Activated CD8-positive, alpha-beta memory T cell treated with anti-CD3 and anti-CD28 coated beads for 36 hours (primary cell): Measurements from ENCODE around the gene FAM78A. TPM values are rescaled to one million over a fixed set of nuclear protein-coding genes. Genes with fewer than 3 reads are reported as not detected.
"Not testable (repeated sequence)": the region's sequence is repeated elsewhere in the genome, so short reads cannot be mapped to it uniquely, and the experiment has no call there.

Source experiments
- CTCF ChIA-PET: fragments of 350-600 bp; sonication (Branson Sonifier 250); formaldehyde crosslinking; loops from one replicate; lab custom pipeline; 2021; ENCODE audit warnings: antibody characterized with exemption; lab: Charles Lee
- POLR2A ChIA-PET: fragments of 350-600 bp; sonication (Branson Sonifier 250); formaldehyde crosslinking; loops from one replicate; lab custom pipeline; 2021; ENCODE audit warnings: antibody characterized with exemption; lab: Charles Lee
- total RNA-seq, 2 experiments: library from RNA; stranded (reverse); gene quantifications; one replicate each; pipeline ENCODE4 v1.2.3, GENCODE V29; 2021

FAM78A gene
- total RNA-seq, 2 experiments from 2014 or later: 46.4 to 48.4 TPM

DNA sequence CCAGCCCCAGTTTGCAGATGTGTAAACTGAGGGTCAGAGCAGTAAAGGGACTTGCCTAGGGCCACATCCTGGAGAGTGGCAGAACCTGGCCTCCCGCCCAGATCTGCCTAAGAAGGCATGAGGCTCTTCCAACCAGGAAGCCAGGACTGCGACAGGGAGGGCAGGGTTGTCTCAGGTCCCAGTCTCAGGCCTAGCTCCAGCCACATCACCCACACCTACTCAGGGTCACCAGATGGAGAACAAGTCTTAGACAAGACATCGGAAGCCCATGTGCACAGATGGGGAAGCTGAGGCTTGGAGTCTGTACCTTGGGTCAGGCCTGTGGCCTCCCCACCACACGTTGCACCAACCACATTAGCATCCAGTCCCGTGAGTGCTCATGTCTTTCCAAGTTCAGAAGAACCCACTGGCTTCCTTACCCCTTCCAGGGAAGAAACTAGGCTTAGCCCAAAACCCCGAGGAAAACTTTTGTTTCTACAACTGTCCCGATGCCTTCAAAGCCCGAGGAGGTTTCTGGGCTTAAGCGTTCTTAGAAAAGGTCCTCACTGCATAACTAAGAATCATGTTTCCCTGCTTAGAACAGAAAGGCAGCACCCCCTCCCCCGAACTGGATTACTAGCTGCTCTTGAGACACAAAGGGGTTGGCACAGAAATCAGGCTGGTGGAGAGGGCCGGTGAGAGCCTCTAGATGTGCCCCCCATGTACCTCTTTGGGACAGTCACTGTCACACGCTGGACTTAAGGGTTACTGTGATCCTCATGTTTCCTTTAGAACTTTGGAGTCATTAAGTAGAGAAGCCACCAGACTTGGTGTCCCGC, 2.2 kb downstream of the FAM78A start:
- CTCF ChIA-PET: interaction anchor here (0.8 to 9.8 kb wide), 5 partner anchors 14 to 63 kb away, joined by 3 to 84 read pairs (median 3); no protein-coding TSS in a partner anchor
- POLR2A ChIA-PET: interaction anchor here (0.7 to 5.2 kb wide), 8 partner anchors 8 to 456 kb away, joined by 3 to 62 read pairs (median 4); partner anchors contain the start of gene NUP214

DNA sequence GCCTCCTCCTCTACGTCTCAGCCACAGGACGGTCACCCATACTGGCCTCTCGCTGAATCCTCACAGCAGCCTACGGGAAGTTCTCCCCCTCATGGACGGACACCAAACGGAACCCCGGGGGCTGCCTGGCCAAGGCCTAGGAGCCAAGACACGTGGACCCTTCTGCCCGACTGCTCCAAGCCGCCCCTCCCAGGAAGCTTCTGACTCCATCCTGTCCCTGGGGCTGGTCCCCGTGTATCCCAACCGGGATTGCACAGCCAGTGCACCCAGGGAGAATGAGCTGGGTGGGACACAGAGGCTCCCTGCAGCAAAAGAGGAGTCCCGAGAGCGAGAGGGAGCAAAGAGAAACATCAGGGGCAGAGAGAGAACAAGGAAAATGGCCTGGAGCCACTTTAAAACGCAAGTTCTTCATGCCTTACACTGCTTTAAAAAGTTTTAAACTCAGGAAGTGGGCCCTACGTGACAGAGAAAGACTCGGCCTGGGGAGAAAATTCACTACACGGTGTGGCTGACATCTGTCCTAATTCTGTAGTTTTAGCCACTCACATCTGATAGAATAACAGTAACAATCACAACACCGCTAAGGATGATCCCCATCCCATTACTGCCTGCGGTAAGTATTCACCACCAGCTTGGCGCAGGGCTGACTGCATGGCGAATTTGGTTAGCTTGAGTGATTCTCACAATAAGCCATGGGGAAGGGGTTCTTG, 3.0 kb downstream of the FAM78A start:
- ChIA-PET CTCF (interaction anchor here (1.0 to 9.8 kb wide), 2 partner anchors 19 to 63 kb away, joined by 3 to 84 read pairs; no protein-coding TSS in a partner anchor), POLR2A (interaction anchor here (0.7 to 5.2 kb wide), 6 partner anchors 14 to 457 kb away, joined by 3 to 62 read pairs (median 3); partner anchors contain the start of gene NUP214)

DNA sequence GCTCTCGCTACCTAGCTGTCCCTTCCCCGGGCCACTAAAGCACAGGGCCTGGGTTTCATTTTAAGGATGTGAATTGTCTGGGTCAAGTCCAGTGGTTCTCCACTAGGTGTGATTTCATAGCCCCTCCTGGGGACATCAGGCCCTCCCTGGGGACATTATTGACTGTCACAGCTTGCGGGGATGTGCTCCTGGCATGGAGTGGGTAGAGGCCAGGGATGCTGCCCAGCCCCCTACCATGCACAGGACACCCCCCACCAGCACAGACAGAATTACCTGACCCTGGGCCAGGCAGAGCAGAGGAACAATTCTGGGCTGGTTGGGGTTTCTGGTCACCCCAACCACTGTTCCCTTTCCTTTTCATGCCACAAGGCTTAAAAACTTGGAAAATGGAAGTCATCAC, 4.1 kb downstream of the FAM78A start:
- POLR2A ChIA-PET: interaction anchor here (0.8 to 5.2 kb wide), 5 partner anchors 11 to 20 kb away, joined by 3 to 62 read pairs (median 11); no protein-coding TSS in a partner anchor
- CTCF ChIA-PET: interaction anchor here (0.7 to 9.8 kb wide), 2 partner anchors 16 to 17 kb away, joined by 3 to 84 read pairs; no protein-coding TSS in a partner anchor

DNA sequence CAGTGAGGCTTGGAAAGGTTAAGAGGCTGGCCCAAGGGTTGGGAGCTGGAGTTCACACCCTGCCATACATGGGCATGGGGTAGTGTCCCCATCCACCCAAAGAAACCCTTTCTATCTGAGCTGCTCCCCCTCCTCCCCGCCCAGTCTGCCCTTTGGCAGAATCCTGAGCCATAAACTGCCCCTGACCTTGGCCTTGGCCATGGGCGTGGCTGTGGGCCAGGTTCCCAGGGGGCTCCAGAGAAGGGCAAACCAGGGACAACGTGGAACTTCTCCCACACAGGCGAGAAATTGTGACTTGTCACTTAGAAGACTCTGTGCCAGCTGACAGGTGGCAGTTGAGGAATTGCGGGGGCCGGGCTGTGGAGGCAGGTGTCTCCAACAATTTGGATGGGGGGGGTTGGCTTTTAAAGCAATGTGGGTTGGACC, 4.8 kb downstream of the FAM78A start:
- ChIA-PET POLR2A (interaction anchor here (0.8 to 2.9 kb wide), 4 partner anchors 10 to 460 kb away, joined by 3 to 37 read pairs (median 9); no protein-coding TSS in a partner anchor), CTCF (interaction anchor here (0.6 to 9.8 kb wide), 2 partner anchors 17 to 30 kb away, joined by 3 to 84 read pairs; no protein-coding TSS in a partner anchor)

DNA sequence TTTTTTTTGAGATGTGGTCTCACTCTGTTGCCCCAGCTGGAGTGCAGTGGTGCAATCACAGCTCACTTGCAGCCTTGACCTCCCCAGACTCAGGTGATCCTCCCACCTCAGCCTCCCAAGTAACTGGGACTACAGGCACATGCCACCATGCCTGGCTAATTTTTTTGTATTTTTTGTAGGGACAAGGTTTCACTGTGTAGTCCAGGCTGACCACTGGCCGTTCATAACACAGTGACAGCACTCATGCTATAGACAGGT, 5.4 kb downstream of the FAM78A start:
- ChIA-PET CTCF (interaction anchor here (0.6 to 9.8 kb wide), 4 partner anchors 13 to 309 kb away, joined by 3 to 84 read pairs (median 5); no protein-coding TSS in a partner anchor), POLR2A (interaction anchor here (0.6 to 2.9 kb wide), 4 partner anchors 15 to 460 kb away, joined by 5 to 37 read pairs (median 9); no protein-coding TSS in a partner anchor)

DNA sequence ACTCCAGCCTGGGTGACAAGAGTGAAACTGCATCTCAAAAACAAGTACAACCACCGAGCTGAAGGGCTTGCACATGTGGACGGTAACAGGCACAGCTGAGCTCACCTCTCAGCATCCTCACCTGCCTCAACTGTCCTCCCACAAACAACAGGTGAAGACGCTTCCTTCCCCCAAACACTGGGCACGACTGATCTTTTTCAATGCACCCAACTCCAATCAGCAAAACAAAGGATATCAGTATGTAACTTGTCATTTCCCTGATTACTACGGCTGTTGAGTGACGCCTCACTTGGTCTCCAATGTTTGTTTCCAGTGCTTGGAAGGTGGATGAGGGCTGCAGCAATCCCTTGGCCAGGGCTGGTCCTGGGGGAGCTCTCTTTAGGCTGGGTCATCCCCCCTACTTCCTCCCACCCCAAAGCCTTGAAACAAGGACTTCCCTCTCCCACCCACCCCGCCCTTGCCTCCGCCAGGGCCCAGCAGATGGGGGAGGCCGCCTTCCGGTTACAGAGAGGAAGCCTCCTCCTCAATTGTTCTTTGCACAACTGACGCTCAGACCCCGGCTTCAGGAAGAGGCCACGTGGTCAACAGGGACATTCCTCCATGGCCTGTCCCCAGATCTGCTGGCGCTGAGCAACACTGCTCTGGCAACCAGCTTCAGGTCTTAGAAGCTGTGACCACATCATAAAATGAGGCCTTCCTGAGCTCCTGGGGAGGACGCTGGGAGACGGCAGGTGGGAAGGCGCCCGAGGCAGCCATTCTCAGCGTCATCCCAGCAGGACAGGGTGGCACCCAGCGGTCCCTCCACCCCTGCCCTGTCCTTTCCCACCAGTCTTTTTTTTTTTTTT, 5.9 kb downstream of the FAM78A start:
- CTCF ChIA-PET: interaction anchor here (0.6 to 9.8 kb wide), 5 partner anchors 13 to 309 kb away, joined by 3 to 84 read pairs (median 4); no protein-coding TSS in a partner anchor
- POLR2A ChIA-PET: interaction anchor here (0.6 to 2.9 kb wide), 6 partner anchors 14 to 461 kb away, joined by 4 to 37 read pairs (median 7); no protein-coding TSS in a partner anchor

DNA sequence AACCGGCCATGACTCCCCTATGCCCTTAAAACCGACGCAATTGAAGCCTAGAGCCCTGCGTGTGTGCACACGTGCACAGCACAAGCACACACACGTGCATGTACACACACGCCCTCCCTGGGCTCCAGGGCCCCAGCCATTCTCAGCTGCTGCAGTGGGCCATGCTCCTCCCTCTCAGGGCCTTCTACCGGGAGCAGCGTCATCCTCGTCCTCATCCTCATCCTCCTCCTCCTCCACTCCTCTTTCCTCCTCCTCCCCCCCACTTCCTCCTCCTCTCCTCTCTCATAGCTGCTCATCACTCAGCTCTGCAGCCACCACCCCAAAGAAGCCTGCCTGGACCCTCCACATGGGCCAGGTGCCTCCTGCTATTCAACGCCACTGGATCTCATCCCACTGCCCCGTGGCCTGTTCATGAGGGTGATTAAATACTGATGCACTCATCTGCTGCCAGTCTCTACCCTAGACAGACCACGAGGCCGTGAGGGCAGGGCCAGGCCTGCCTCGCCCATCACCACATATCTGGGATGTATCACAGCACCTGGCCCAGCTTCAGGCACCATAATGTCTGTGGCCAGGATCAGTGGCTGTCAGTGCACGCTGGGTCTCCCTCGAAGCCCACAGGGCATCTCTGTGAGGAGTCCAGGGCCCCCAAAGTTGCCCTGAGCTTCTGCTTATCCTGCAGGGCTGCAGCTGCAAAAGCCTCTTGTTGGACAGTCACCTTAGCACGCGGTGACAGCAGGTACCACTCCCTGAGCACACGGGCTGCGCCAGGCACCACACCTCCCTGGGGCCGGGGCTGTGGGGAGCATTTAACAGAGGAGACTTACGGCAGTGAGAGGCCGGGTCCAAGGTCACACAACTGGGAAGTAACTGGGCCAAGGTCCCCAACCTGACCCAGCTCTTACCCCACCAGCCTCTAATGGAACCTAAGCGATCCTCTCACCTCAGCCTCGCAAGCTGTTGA, 9.8 kb downstream of the FAM78A start:
- POLR2A ChIA-PET: interaction anchor here (0.5 to 3.4 kb wide), 6 partner anchors 8 to 141 kb away, joined by 4 to 35 read pairs (median 5); partner anchors contain the start of genes FAM78A and NUP214
- CTCF ChIA-PET: interaction anchor here (0.7 to 9.8 kb wide), 4 partner anchors 10 to 110 kb away, joined by 4 to 84 read pairs (median 8); no protein-coding TSS in a partner anchor

DNA sequence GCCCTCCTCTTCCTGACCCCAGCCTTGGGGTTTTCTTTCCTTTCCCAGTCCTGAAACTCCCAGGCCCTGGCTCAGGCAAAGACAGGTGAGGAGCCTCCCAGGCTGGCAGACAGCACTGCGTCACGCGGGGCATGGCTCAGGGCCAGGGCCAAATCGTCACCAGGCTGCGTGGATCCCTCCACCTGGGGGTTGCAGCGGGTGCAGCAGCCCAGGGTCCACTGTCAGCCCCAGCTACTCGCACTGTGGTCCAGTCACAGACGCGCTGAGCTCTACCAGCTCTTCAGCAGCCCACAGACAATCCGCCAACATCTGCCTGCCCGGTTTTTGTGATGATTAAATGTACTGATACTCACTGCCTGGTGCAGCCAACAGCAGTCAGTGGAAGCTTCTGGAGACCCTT, 12.1 kb downstream of the FAM78A start:
- CTCF ChIA-PET: interaction anchor here (0.7 to 1.3 kb wide), 2 partner anchors 10 to 428 kb away, joined by 3 read pairs; no protein-coding TSS in a partner anchor

DNA sequence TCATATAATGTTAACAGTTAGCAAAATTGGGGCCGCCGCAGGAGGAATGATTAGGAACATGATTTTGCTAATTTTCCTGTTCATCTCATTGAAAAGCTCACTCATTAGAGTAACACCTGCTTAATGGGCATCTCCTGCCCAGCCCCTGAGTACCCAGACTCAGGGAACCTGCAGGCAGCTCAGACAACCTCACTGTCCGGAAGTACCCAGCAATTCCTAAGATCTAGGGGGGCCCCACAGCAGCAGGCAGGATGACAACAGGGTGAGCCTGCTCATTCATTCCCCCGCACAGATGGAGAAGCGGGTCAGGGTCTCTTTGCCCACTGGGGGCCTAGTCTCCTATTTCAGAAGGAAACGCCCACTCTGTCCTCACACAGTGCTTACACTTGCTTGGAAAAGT, 12.6 kb downstream of the FAM78A start:
- ChIA-PET POLR2A (interaction anchor here (1.0 to 1.4 kb wide), 2 partner anchors 11 to 13 kb away, joined by 3 to 7 read pairs; no protein-coding TSS in a partner anchor), CTCF (no interaction called here)

More for the DNA sequence above, 12.1 kb downstream of the FAM78A start:
- POLR2A ChIA-PET: interaction anchor here (1.4 kb wide), 1 partner anchor 10 kb away, joined by 3 read pairs; no protein-coding TSS in a partner anchor

DNA sequence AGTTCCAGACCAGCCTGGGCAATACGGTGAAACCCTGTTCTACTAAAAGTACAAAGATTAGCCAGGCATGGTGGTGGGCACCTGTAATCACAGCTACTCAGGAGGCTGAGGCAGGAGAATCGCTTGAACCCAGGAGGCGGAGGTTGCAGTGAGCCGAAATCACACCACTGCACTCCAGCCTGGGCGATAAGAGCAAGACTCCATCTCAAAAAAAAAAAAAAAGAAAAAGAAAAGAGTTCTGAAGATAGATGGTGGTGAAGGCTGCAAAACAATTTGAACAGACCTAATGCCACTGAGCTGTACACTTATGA, 13.3 kb downstream of the FAM78A start:
- POLR2A ChIA-PET: interaction anchor here (1.0 to 1.4 kb wide), 2 partner anchors 12 to 14 kb away, joined by 3 to 7 read pairs; no protein-coding TSS in a partner anchor
- CTCF ChIA-PET: not testable (repeated sequence)

DNA sequence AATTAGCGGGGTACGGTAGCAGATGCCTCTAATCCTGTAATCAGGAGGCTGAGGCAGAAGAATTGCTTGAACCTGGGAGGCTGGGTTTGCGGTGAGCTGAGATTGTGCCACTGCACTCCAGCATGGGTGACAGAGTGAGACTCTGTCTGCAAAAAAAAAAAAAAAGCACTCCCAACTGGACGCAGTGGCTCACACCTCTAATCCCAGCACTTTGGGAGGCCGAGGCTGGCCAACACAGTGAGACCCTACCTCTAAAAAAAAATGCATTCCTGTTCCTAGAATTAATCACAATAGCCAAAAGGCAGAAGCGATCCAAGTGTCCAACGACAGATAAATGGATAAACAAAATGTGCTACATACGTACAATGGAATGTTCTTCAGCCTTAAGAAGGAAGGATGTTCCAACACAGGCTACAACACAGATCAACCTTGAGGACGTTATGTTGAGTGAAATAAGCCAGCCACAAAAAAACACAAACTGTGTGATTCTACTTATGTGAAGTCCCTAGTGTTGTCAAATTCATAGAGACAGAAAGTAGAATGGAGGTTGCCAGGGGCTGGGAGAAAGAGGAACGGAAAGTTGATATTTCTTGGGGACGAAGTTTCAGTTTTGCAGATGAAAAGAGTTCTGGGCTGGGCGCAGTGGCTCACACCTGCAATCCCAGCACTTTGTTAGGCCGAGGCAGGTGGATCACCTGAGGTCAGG, 13.8 kb downstream of the FAM78A start:
- POLR2A ChIA-PET: interaction anchor here (1.0 to 1.1 kb wide), 2 partner anchors 9 to 14 kb away, joined by 3 to 7 read pairs; no protein-coding TSS in a partner anchor
- CTCF ChIA-PET: no interaction called here

DNA sequence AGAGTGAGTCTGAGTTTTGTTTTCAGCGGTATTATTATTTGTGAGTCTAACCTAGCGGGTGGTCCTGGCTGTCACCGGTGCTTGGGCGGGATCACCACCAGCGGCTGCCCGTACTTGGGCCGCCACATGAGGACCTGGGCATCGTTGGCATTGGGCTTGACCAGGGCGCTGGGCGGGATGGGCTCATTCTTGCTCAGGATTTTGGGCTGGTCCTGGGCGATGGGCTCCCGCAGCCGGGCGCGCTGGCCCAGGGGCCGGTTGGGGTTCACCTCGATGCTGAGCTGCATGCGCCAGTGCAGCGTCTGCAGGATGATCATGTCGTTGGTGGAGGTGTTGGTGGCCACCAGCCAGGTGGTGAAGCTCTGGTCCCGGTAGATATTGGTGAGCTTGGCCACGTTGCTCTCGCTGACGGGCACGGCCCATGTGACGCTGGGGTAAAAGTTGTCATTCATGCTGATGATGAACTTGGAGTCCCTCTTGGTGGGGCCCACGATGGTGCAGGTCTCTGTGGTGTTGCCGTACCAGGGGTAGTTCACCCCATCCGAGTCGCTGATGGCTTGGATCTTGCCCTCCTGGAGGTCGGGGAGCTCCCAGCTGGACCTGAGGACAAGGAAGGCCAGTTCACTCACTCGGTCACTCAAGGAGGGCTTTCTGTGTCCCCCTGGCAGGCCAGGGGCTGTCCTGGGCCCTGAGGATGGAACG, 15.4 kb downstream of the FAM78A start:
- POLR2A ChIA-PET: interaction anchor here (1.1 kb wide), 1 partner anchor 11 kb away, joined by 3 read pairs; no protein-coding TSS in a partner anchor

DNA sequence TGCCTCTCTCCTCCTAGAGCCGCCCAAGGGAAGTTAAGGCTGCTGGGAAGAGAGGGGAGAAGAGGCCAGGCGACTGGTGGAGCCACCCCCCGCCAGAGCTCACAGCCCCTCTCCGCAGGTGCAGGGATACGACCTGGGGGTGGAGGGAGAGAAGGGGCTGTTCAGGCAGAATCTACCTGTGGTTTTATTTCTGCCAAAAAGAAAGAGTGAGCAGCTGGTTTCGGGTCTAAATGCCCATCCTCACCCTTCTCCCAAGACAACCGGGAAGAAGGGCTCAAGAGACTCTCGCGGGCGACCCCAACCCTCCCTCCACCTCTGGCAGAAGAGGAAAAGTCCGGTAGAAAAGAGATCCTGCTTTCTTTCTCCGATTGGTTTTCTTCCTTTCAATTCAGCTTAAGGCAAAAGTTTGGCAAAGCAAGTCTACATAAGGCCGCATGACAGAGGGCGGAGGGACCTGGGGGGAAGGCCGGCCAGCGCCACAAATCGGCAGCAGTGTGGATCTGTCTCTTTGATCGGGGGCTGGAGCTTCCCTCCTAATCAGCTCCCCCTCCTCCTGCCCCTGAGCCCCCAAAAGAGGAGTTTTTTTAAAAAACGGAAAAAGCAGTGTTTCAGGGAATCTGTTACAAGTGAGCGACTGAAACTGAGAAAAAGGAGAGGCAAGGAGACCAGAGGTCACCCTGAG, 16.3 kb downstream of the FAM78A start:
- ChIA-PET CTCF (no interaction called here), POLR2A (interaction anchor here (1.1 kb wide), 1 partner anchor 13 kb away, joined by 4 read pairs; no protein-coding TSS in a partner anchor)

More for the DNA sequence above, 15.4 kb downstream of the FAM78A start:
- CTCF ChIA-PET: no interaction called here

DNA sequence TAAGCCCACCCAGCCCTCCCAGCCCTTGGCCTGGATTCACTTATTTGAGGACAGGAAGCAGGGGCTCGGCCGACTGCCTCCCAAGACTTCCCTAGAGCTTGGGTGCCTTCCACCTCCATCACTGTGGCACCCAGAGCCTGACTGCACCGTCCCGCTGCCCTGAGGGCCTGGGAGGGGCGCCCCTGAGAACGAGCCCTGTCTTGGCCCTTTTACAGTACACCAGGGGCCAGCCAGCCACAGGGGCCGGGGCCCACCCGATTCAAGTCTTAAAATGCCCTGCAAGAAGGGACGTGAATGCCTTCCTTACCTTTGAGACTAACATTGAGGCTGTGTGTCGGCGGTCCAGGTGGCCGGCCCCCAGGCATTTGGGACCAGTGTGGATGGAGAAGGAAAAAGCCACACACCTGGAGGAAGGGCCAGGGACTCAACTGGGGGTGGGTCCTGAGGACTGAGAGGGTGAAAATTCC, 16.8 kb downstream of the FAM78A start:
- ChIA-PET CTCF (no interaction called here), POLR2A (interaction anchor here (0.7 to 1.1 kb wide), 2 partner anchors 14 to 17 kb away, joined by 3 to 4 read pairs; no protein-coding TSS in a partner anchor)
